Suprapubic skin (tissue), 3 donors: Measurements from ENCODE around the gene AHI1.

Experiments used
- CTCF ChIP-seq, 2 donors: fragments of 200-600 bp in 1 of 2; fragments of 450-650 bp in 1 of 2; sonication (generic) in 1 of 2; IDR thresholded peaks; one replicate each; pipeline ENCODE4 v1.5.1; 2016 to 2019; ENCODE audit warnings: antibody characterized with exemption in 2 of 2, mild to moderate bottlenecking in 1 of 2, moderate library complexity in 1 of 2
- POLR2AphosphoS5 ChIP-seq, 3 donors: sonication (generic); formaldehyde crosslinking; IDR thresholded peaks; one replicate each; pipeline ENCODE4 v1.6.1; 2017; ENCODE audit warnings: antibody characterized with exemption in 3 of 3

GRCh38 chr6:135532559-135532958, 35.0 kb upstream of the AHI1 start:
- TF ChIP-seq POLR2AphosphoS5 (IDR thresholded peaks at IDR 0.05) = no peak
- TF ChIP-seq CTCF (IDR thresholded peaks at IDR 0.05) = no peak
